ENCODE results near the gene SRRM5.

Gene SRRM5

DNA sequence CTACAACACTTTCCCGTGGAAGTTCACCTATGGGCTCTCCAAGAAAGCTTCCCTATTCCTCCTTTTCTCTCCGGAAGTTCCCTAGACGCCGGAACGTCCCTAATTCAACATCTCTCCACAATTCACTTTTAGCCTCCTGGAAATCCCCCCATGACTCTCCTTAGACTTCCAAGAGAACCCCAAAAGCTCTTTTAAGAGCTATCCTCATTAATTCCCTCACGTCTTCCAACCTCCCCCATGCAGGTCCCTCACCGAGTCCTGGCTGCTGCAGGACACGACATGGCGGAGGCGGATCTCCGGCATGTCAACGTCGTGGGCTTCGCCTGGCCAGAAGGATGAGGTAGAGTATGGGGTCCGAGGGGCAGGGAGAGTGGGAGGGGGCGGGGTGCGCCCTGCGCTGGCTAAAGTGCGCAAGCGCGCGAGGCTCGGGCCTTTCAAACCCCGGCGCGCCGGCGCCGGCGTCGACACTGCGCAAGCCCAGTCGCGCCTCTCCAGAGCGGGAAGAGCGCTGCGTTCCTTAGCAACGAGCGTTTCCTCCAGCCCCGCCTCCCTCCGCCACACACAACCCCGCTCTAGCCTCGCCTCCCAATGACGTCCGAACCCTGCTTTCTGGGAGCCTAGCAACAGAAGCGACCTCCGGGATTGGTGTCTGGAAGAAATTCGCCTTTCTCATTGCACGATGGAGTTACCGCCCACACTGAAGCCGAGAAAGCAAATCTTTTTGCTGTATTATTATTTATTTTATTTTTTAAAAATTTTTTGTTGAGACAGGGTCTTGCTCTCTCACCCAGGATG lies 36.5 kb upstream of the SRRM5 start, which contains the start of the genes PINLYP and XRCC1:
Gene PINLYP (plus strand): TSS at position 646 of the 795 bp plus-strand sequence. CDS start 1,391 bp downstream, outside the sequence.
Gene XRCC1 (minus strand): TSS at position 372 of the 795 bp plus-strand sequence. CDS start 69 bp downstream, at position 303.
- Histone ChIP-seq H3K4me2 (ENCODE audit: low read depth, low read length, poor library complexity, severe bottlenecking) (peak within 1 kb of the TSS; percentile 80), H3K4me3 (ENCODE audit: insufficient read depth, low read length, poor library complexity, severe bottlenecking) (peak within 1 kb of the TSS; percentile 98), H3K9me3 (ENCODE audit: insufficient read depth, low read length) (no peaks in the 10 kb centered on the region), H3K36me3 (ENCODE audit: low read length) (no peaks in the 10 kb centered on the region), H3F3A (ENCODE audit: insufficient read depth) (no peaks in the 10 kb centered on the region), H3K9me2 (replicated peaks; ENCODE audit: insufficient read depth, low read length) (no peaks in the 10 kb centered on the region), H3K79me2 (ENCODE audit: insufficient read depth, low read length) (peaks cover 8% of the 10 kb centered on the region; the same call in 1 of the 2 replicates), H3K9ac (ENCODE audit: low read length) (peak within 1 kb of the TSS; percentile 96), H3K27me3 (ENCODE audit: low read length) (no peaks in the 10 kb centered on the region), H3K27ac (ENCODE audit: low read depth, low read length) (peak within 1 kb of the TSS; percentile 29; the same call in 1 of the 2 replicates), H2AFZ (ENCODE audit: low read depth, low read length, severe bottlenecking) (peak within 1 kb of the TSS; percentile 83), H4K20me1 (ENCODE audit: low read depth, low read length) (no peaks in the 10 kb centered on the region)
- TF ChIP-seq EZH2phosphoT487 (conservative IDR thresholded peaks at IDR 0.05; ENCODE audit: low read length) (no peak), CTCF (IDR thresholded peaks at IDR 0.05; ENCODE audit: insufficient read depth, low read length, poor library complexity, severe bottlenecking) (no peak)

DNA sequence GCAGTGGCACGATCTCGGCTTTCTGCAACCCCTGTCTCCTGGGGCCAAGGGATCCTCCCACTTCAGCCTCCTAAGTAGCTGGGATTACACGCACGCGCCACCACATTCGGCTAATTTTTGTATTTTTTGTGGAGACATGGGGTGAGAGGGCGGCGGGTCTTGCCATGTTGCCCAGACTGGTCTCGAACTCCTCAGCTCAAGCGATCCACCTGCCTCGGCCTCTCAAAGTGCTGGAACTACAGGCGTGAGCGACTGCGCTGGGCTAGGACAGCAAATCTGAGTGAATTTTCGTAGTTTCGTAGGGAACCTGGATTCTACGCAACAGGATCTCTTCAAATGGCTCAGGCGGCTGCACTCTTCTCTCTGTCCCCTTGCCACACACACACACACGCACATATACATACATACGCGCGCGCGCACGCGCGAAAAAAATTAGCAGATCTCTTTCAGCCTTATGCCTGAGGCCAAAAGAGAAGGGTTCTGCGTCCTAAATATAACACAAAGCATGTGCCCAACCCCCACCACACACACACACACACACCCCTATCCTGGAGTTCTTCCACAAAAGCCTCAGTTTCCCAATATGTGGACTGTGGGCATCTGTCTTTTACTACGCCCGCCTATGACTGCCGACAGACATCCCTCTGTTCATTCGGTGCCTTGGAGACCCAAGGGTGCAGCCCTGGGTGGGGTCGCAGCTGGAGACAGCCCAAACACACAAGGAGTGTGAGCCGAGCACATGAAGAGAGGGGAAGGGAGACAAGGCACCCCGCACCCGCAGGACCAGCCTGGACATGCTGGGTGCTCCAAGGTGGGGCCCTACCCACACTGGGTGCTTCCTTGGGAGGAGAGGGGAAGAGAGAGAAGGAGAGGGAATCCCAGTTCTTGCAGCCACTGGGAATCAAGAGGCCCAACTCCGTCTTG lies 35.7 kb upstream of the SRRM5 start:
- Histone ChIP-seq H3K27me3 (ENCODE audit: low read length) (no peaks in the 10 kb centered on the region), H2AFZ (ENCODE audit: low read depth, low read length, severe bottlenecking) (peak overlapping the region; percentile 83), H3K4me3 (ENCODE audit: insufficient read depth, low read length, poor library complexity, severe bottlenecking) (peak overlapping the region; percentile 44), H3K9me3 (ENCODE audit: insufficient read depth, low read length) (no peaks in the 10 kb centered on the region), H3K79me2 (ENCODE audit: insufficient read depth, low read length) (peaks cover 8% of the 10 kb centered on the region; the same call in 1 of the 2 replicates), H3K9ac (ENCODE audit: low read length) (peak overlapping the region; percentile 37; the same call in 1 of the 2 replicates), H3F3A (ENCODE audit: insufficient read depth) (no peaks in the 10 kb centered on the region), H3K36me3 (ENCODE audit: low read length) (no peaks in the 10 kb centered on the region), H4K20me1 (ENCODE audit: low read depth, low read length) (no peaks in the 10 kb centered on the region), H3K9me2 (replicated peaks; ENCODE audit: insufficient read depth, low read length) (no peaks in the 10 kb centered on the region), H3K27ac (ENCODE audit: low read depth, low read length) (no peak overlapping the region), H3K4me2 (ENCODE audit: low read depth, low read length, poor library complexity, severe bottlenecking) (peak overlapping the region; percentile 58)
- TF ChIP-seq EZH2phosphoT487 (conservative IDR thresholded peaks at IDR 0.05; ENCODE audit: low read length) (no peak), CTCF (IDR thresholded peaks at IDR 0.05; ENCODE audit: insufficient read depth, low read length, poor library complexity, severe bottlenecking) (no peak)

- Histone ChIP-seq H3F3A (ENCODE audit: insufficient read depth) (no peaks in the 10 kb centered on the region), H4K20me1 (ENCODE audit: low read depth, low read length) (no peaks in the 10 kb centered on the region), H3K27me3 (ENCODE audit: low read length) (no peaks in the 10 kb centered on the region), H3K4me3 (ENCODE audit: insufficient read depth, low read length, poor library complexity, severe bottlenecking) (no peak overlapping the region), H3K9me3 (ENCODE audit: insufficient read depth, low read length) (no peaks in the 10 kb centered on the region), H3K9me2 (replicated peaks; ENCODE audit: insufficient read depth, low read length) (no peaks in the 10 kb centered on the region), H3K4me2 (ENCODE audit: low read depth, low read length, poor library complexity, severe bottlenecking) (no peak overlapping the region), H2AFZ (ENCODE audit: low read depth, low read length, severe bottlenecking) (no peak overlapping the region), H3K36me3 (ENCODE audit: low read length) (no peaks in the 10 kb centered on the region), H3K79me2 (ENCODE audit: insufficient read depth, low read length) (peaks cover 8% of the 10 kb centered on the region; the same call in 1 of the 2 replicates), H3K9ac (ENCODE audit: low read length) (no peak overlapping the region), H3K27ac (ENCODE audit: low read depth, low read length) (no peak overlapping the region)
- TF ChIP-seq EZH2phosphoT487 (conservative IDR thresholded peaks at IDR 0.05; ENCODE audit: low read length): no peak
- TF ChIP-seq CTCF (IDR thresholded peaks at IDR 0.05; ENCODE audit: insufficient read depth, low read length, poor library complexity, severe bottlenecking): no peak
Measured at GRCh38 chr19:43578787-43579186, 33.1 kb upstream of the SRRM5 start.

Data from SU-DHL-6 (cell line).